ENCODE measurements around the gene TOR3A.

GRCh38 chr1:179081687-179082332 is at the start of gene TOR3A:
- TF ChIP-seq POLR2A (IDR thresholded peaks at IDR 0.05): no peak
- TF ChIP-seq, protein P1, sequence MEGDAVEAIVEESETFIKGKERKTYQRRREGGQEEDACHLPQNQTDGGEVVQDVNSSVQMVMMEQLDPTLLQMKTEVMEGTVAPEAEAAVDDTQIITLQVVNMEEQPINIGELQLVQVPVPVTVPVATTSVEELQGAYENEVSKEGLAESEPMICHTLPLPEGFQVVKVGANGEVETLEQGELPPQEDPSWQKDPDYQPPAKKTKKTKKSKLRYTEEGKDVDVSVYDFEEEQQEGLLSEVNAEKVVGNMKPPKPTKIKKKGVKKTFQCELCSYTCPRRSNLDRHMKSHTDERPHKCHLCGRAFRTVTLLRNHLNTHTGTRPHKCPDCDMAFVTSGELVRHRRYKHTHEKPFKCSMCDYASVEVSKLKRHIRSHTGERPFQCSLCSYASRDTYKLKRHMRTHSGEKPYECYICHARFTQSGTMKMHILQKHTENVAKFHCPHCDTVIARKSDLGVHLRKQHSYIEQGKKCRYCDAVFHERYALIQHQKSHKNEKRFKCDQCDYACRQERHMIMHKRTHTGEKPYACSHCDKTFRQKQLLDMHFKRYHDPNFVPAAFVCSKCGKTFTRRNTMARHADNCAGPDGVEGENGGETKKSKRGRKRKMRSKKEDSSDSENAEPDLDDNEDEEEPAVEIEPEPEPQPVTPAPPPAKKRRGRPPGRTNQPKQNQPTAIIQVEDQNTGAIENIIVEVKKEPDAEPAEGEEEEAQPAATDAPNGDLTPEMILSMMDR (IDR thresholded peaks at IDR 0.05): no peak
